Measurements from ENCODE around the gene YWHAB. TPM values are rescaled to one million over a fixed set of nuclear protein-coding genes. Genes with fewer than 3 reads are reported as not detected.

The YWHAB gene
- total and polyA plus RNA-seq, 3 experiments from 2014 or later: 275 to 661 (median 276) TPM

GRCh38 chr20:44909872-44910689, 24.6 kb downstream of the YWHAB start, which contains the start of gene PABPC1L:
TSS of gene PABPC1L (plus strand) at chr20:44910060. CDS start at chr20:44910144, 84 bp downstream.
- peak; percentile 69 to 77 (median 75) for DNase-seq
- Mint-ChIP-seq H3K36me3 (peaks cover 3 to 54% (median 7%) of the 10 kb centered on the region in 3 donors), H3K4me1 (peaks cover 18 to 39% (median 22%) of the 10 kb centered on the region in 3 donors), H3K27me3 (peaks cover 0 to 1% of the 10 kb centered on the region in 2 donors), H3K4me3 (peak within 1 kb of the TSS; percentile 83 to 92 (median 86)), H3K27ac (peak within 1 kb of the TSS; percentile 10 to 82 (median 59)), H3K9me3 (no peaks in the 10 kb centered on the region)
- H3K4me3 ChIP-seq (ENCODE audit: low read length): peak within 1 kb of the TSS; percentile 70
- H3K4me1 ChIP-seq (ENCODE audit: insufficient read depth, low read length): peaks cover 19% of the 10 kb centered on the region
- POLR2A ChIA-PET: interaction anchor here (1.2 to 1.7 kb wide), 2 partner anchors 18 to 25 kb away, joined by 5 to 8 read pairs; partner anchors contain the start of gene YWHAB
- H3K9me3 ChIP-seq (ENCODE audit: low read length): no peaks in the 10 kb centered on the region
- CTCF ChIA-PET: interaction anchor here (0.6 to 1.2 kb wide), 4 partner anchors 14 to 87 kb away, joined by 3 to 5 read pairs (median 4); no protein-coding TSS in a partner anchor
- H3K27me3 ChIP-seq (ENCODE audit: insufficient read depth, low read length, poor library complexity, severe bottlenecking): no peaks in the 10 kb centered on the region
- H3K36me3 ChIP-seq (ENCODE audit: insufficient read depth, low read length): peaks cover 21% of the 10 kb centered on the region
- peak within 1 kb of the TSS; percentile 56 for H3K27ac ChIP-seq (ENCODE audit: low read depth, low read length)

- peaks cover 20 to 41% (median 22%) of the 10 kb centered on the region in 3 donors for H3K4me1 Mint-ChIP-seq
- peaks cover 0 to 1% of the 10 kb centered on the region in 2 donors for H3K27me3 Mint-ChIP-seq
- peak overlapping the region; percentile 83 to 92 (median 86) for H3K4me3 Mint-ChIP-seq
- H3K36me3 Mint-ChIP-seq: peaks cover 0 to 48% (median 4%) of the 10 kb centered on the region in 3 donors
- Histone ChIP-seq H3K27ac (ENCODE audit: low read depth, low read length) (peak overlapping the region; percentile 56), H3K4me1 (ENCODE audit: insufficient read depth, low read length) (peaks cover 19% of the 10 kb centered on the region), H3K4me3 (ENCODE audit: low read length) (peak overlapping the region; percentile 70), H3K27me3 (ENCODE audit: insufficient read depth, low read length, poor library complexity, severe bottlenecking) (no peaks in the 10 kb centered on the region), H3K36me3 (ENCODE audit: insufficient read depth, low read length) (peaks cover 16% of the 10 kb centered on the region), H3K9me3 (ENCODE audit: low read length) (no peaks in the 10 kb centered on the region)
- ChIA-PET POLR2A (no interaction called here), CTCF (interaction anchor here (0.8 kb wide), 1 partner anchor 86 kb away, joined by 3 read pairs; no protein-coding TSS in a partner anchor)
- H3K27ac Mint-ChIP-seq: peak overlapping the region in 3 of 8 donors; percentile 10 to 46 (median 27)
- no peak for DNase-seq
- no peaks in the 10 kb centered on the region for H3K9me3 Mint-ChIP-seq
These were observed 25.3 kb downstream of the YWHAB start for GRCh38 chr20:44910690-44911262.

GRCh38 chr20:44911264-44911921, 25.9 kb downstream of the YWHAB start:
- no peaks in the 10 kb centered on the region for H3K27me3 ChIP-seq (ENCODE audit: insufficient read depth, low read length, poor library complexity, severe bottlenecking)
- H3K36me3 ChIP-seq (ENCODE audit: insufficient read depth, low read length): peaks cover 10% of the 10 kb centered on the region
- peak in 3 of 5 donors; percentile 14 to 59 (median 34) for DNase-seq
- POLR2A ChIA-PET: no interaction called here
- peak overlapping the region; percentile 19 to 67 (median 47) for H3K4me3 Mint-ChIP-seq
- H3K9me3 ChIP-seq (ENCODE audit: low read length): no peaks in the 10 kb centered on the region
- peaks cover 19% of the 10 kb centered on the region for H3K4me1 ChIP-seq (ENCODE audit: insufficient read depth, low read length)
- H3K27me3 Mint-ChIP-seq: peaks cover 0 to 1% of the 10 kb centered on the region in 2 donors
- H3K4me1 Mint-ChIP-seq: peaks cover 20 to 41% (median 22%) of the 10 kb centered on the region in 3 donors
- CTCF ChIA-PET: interaction anchor here (0.8 kb wide), 1 partner anchor 86 kb away, joined by 3 read pairs; no protein-coding TSS in a partner anchor
- no peak overlapping the region for H3K4me3 ChIP-seq (ENCODE audit: low read length)
- H3K27ac ChIP-seq (ENCODE audit: low read depth, low read length): no peak overlapping the region
- H3K9me3 Mint-ChIP-seq: no peaks in the 10 kb centered on the region
- peak overlapping the region in 3 of 8 donors; percentile 24 to 73 (median 48) for H3K27ac Mint-ChIP-seq
- peaks cover 0 to 43% (median 4%) of the 10 kb centered on the region in 3 donors for H3K36me3 Mint-ChIP-seq

GRCh38 chr20:44912189-44912588, 26.7 kb downstream of the YWHAB start:
- Mint-ChIP-seq H3K4me3 (peak overlapping the region in 5 of 7 donors; percentile 19 to 63 (median 36)), H3K9me3 (no peaks in the 10 kb centered on the region), H3K27me3 (peaks cover 0 to 1% of the 10 kb centered on the region in 2 donors), H3K4me1 (peaks cover 20 to 41% (median 22%) of the 10 kb centered on the region in 3 donors), H3K27ac (peak overlapping the region in 2 of 8 donors; percentile 29 to 36), H3K36me3 (peaks cover 0 to 42% (median 4%) of the 10 kb centered on the region in 3 donors)
- POLR2A ChIA-PET: no interaction called here
- Histone ChIP-seq H3K27me3 (ENCODE audit: insufficient read depth, low read length, poor library complexity, severe bottlenecking) (no peaks in the 10 kb centered on the region), H3K4me3 (ENCODE audit: low read length) (no peak overlapping the region), H3K36me3 (ENCODE audit: insufficient read depth, low read length) (peaks cover 3% of the 10 kb centered on the region), H3K27ac (ENCODE audit: low read depth, low read length) (no peak overlapping the region), H3K4me1 (ENCODE audit: insufficient read depth, low read length) (peaks cover 19% of the 10 kb centered on the region), H3K9me3 (ENCODE audit: low read length) (no peaks in the 10 kb centered on the region)
- DNase-seq: no peak
- CTCF ChIA-PET: no interaction called here

GRCh38 chr20:44914924-44915323, 29.4 kb downstream of the YWHAB start:
- ChIA-PET POLR2A (no interaction called here), CTCF (interaction anchor here (1.4 kb wide), 1 partner anchor 13 kb away, joined by 3 read pairs; no protein-coding TSS in a partner anchor)
- peaks cover 0 to 37% (median 5%) of the 10 kb centered on the region in 3 donors for H3K36me3 Mint-ChIP-seq
- no peaks in the 10 kb centered on the region for H3K9me3 ChIP-seq (ENCODE audit: low read length)
- H3K4me3 ChIP-seq (ENCODE audit: low read length): no peak overlapping the region
- H3K27ac ChIP-seq (ENCODE audit: low read depth, low read length): no peak overlapping the region
- peaks cover 0 to 1% of the 10 kb centered on the region in 2 donors for H3K27me3 Mint-ChIP-seq
- H3K9me3 Mint-ChIP-seq: no peaks in the 10 kb centered on the region
- peaks cover 11% of the 10 kb centered on the region for H3K4me1 ChIP-seq (ENCODE audit: insufficient read depth, low read length)
- no peak for DNase-seq
- no peaks in the 10 kb centered on the region for H3K27me3 ChIP-seq (ENCODE audit: insufficient read depth, low read length, poor library complexity, severe bottlenecking)
- H3K36me3 ChIP-seq (ENCODE audit: insufficient read depth, low read length): no peaks in the 10 kb centered on the region
- H3K4me1 Mint-ChIP-seq: peaks cover 9 to 28% (median 10%) of the 10 kb centered on the region in 3 donors
- H3K4me3 Mint-ChIP-seq: no peak overlapping the region
- peak overlapping the region in 2 of 8 donors; percentile 1 to 83 for H3K27ac Mint-ChIP-seq

- no peak overlapping the region for H3K27ac ChIP-seq (ENCODE audit: low read depth, low read length)
- ChIA-PET CTCF (no interaction called here), POLR2A (no interaction called here)
- H3K27me3 ChIP-seq (ENCODE audit: insufficient read depth, low read length, poor library complexity, severe bottlenecking): no peaks in the 10 kb centered on the region
- H3K36me3 ChIP-seq (ENCODE audit: insufficient read depth, low read length): no peaks in the 10 kb centered on the region
- no peak overlapping the region for H3K4me3 ChIP-seq (ENCODE audit: low read length)
- no peak for DNase-seq
- peaks cover 4% of the 10 kb centered on the region for H3K4me1 ChIP-seq (ENCODE audit: insufficient read depth, low read length)
- H3K36me3 Mint-ChIP-seq: peaks cover 0 to 39% (median 5%) of the 10 kb centered on the region in 3 donors
- H3K4me1 Mint-ChIP-seq: peaks cover 8 to 15% (median 9%) of the 10 kb centered on the region in 3 donors
- no peak overlapping the region for H3K27ac Mint-ChIP-seq
- no peaks in the 10 kb centered on the region for H3K9me3 Mint-ChIP-seq
- no peak overlapping the region for H3K4me3 Mint-ChIP-seq
- no peaks in the 10 kb centered on the region for H3K9me3 ChIP-seq (ENCODE audit: low read length)
- H3K27me3 Mint-ChIP-seq: peaks cover 0 to 1% of the 10 kb centered on the region in 2 donors
These were observed 31.1 kb downstream of the YWHAB start for GRCh38 chr20:44916586-44916985.

GRCh38 chr20:44917399-44917798, 31.9 kb downstream of the YWHAB start:
- Histone ChIP-seq H3K27ac (ENCODE audit: low read depth, low read length) (no peak overlapping the region), H3K36me3 (ENCODE audit: insufficient read depth, low read length) (no peaks in the 10 kb centered on the region), H3K4me3 (ENCODE audit: low read length) (no peak overlapping the region), H3K9me3 (ENCODE audit: low read length) (no peaks in the 10 kb centered on the region), H3K4me1 (ENCODE audit: insufficient read depth, low read length) (peaks cover 4% of the 10 kb centered on the region), H3K27me3 (ENCODE audit: insufficient read depth, low read length, poor library complexity, severe bottlenecking) (no peaks in the 10 kb centered on the region)
- ChIA-PET CTCF (interaction anchor here (0.9 kb wide), 1 partner anchor 127 kb away, joined by 3 read pairs; no protein-coding TSS in a partner anchor), POLR2A (no interaction called here)
- Mint-ChIP-seq H3K27ac (peak overlapping the region in 1 of 8 donors; percentile 15), H3K9me3 (no peaks in the 10 kb centered on the region), H3K27me3 (peaks cover 0 to 1% of the 10 kb centered on the region in 2 donors), H3K36me3 (peaks cover 0 to 42% (median 5%) of the 10 kb centered on the region in 3 donors), H3K4me3 (no peak overlapping the region), H3K4me1 (peaks cover 8 to 13% (median 9%) of the 10 kb centered on the region in 3 donors)
- DNase-seq: no peak

Data from CD8-positive, alpha-beta memory T cell (primary cell).